ENCODE results near the gene CNTN5.
"Not testable (repeated sequence)": the region's sequence is repeated elsewhere in the genome, so short reads cannot be mapped to it uniquely, and the experiment has no call there.

CNTN5 gene

DNA sequence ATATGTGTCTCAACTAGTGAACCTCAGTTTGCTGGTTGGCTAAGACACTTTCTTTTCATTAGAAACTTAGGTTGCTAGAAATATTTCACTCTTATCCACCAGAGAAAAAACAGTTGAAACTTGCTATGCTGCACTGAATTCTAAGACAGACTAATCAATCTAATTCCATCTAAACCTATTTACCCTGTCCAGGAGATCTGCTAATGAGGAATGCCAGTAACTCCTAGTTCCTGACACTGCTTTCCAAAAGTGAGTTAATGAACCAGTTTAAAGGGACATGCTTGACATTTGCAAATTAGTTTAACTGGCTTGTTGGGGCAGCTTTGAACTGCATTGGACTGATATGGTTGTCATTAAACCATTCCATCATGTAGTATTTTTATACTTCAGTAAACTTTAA lies 258.5 kb downstream of the CNTN5 start:
- no peak for DNase-seq

DNA sequence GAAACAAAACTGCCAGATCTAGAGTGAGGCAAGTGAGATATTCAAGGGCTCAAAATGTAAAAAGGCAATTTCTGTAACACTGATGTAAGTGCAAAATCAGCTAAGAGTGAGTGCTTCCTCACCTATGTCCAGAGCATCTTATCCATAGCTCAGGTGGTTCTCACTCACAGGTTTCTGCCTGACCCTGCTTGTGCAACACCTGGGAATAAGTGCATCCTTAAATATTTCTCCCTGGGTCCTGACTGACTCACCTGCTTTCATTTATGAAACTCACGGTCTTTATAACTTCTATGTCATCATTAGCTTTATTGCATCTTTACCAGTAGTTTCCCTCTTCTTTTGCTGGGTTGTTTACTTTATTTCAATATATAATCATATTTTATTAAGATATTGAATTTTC lies 260.6 kb downstream of the CNTN5 start:
- DNase-seq: no peak

DNA sequence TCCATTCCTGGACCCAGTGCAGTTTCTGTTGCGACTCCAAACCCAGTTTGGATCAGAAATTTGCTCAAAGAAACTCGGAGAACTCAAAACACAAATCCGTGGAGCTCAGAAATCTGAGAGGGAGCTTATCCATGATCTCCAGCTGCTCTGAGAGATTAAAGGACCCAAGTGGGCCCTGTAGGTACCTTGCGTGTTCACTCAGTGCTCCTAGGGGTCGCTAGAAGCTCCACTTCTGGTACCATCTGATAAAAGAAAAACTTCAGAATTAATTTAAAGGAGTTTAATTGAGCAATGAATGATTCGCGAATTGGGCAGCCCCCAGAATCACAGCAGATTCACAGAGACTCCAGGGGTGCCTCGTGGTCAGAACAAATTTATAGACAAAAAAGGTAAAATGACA lies 277.2 kb downstream of the CNTN5 start:
- DNase-seq: not testable (repeated sequence)

DNA sequence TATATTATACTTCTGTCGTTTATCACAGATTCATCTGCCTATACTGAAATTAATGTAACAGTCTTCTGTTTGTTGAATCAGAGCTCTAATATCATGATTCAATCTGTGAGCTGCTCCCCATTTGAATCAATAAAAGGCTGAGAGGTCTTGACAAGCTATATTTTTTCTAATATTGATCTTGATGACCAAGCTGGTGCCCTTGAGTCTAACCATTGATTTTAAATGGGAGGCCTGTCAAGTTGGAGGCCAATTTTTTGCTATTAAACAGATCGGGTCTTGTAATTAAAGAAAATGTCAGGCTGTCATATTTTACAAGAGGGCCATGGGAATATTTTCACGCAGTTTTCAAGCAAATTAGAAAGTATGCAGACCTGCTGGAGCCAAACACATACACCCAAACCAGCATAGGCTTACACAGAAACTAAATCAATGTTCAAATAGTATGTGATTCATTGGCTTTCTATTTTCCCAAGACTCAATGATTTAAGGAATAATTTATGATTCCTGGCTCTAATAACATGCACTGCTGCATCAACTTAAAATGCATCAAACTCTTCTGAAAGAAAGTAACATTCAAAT lies 286.9 kb downstream of the CNTN5 start:
- DNase-seq: no peak

DNA sequence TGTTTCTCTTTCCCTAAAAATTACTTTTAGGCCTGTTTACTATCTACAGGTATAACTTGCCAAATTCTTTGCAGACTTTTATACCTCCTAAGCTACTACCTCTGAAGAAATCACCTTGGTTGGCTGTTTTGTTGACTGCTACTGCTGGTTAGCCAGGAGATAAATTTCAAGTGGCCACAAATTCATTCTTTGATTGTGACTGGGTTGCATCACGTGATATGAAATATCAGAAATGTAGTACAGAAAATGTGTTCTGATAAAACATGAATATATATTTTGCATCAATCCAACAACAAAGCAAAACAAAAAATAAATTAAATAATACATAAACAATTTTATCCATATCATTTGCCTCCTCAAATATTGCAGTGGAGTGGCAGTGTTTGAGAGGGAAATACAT lies 291.1 kb downstream of the CNTN5 start:
- DNase-seq: no peak

DNA sequence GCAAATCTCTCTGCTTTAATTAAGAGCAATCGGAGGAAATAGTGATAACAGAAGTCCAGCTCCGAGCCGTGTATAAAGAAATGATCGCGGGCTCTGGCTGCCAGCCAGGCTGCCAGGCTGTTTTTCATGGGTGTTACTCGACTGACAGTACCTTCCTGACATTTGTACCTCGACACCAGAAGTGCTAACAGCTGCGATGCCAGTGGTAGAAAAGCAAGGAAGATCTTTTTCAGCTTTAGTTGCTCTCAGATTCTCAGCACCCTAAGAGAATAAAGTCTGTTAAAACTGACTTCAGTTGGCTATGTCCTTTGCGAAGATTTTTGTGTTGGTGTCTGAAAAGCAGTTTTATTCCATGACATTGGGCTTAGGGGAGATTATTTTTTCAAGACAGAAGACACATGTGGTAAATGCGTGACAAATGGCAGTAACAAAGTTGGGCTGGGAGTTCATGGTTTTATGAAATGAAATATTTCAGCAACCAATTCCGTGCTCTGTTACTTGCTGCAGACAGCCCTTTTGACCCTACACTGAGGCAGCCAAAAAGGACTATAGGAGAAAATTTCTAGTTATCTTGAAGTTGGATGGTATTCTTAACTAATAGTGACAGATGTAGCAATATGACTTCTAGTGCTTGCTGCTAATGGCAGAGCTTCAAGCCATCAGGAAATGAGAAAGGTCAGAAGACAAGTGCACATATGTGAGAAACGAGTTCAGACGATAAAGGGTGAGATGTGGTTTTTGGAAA lies 296.2 kb downstream of the CNTN5 start:
- DNase-seq: no peak

DNA sequence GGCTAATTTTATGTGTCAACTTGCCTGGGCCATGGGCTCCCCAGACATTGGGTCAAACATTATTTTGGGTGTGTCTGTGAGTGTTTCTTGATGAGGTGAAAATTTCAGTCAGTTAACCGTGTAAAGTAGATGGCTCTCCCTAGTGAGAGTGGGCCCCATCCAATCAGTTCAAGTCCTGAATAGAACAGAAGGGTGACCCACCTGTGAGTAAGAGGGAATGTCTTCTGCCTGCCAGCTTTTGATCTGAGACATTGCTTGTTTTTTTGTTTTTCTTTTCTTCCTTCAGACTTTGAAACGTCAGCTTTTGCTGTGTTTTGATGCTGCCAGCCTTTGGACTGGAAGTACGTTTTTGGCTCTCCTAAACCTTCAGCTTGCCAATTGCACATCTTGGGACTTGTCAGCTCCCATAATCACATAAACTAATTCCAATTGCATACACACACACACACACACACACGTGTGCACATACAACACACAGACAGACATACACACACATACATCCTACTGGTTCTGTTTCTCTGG lies 300.1 kb downstream of the CNTN5 start:
- DNase-seq: no peak

DNA sequence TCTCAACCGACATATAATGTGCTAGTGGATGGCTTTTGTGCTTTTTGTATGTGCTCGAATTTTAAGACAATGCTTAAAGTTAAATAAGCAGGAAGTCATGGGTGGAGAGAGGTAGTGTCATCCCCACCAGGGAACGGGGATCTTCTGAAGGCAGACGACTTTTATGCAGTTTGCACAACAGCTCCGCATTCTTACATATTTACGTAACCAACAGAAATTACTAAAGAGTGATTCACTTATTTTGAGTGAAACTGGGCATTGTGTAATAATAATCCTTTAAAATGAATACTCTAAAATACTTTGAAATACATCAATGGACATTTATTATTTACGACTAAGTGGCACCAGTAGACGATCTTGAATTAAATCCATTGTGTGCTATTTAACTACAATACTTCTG lies 305.1 kb downstream of the CNTN5 start:
- DNase-seq: no peak

DNA sequence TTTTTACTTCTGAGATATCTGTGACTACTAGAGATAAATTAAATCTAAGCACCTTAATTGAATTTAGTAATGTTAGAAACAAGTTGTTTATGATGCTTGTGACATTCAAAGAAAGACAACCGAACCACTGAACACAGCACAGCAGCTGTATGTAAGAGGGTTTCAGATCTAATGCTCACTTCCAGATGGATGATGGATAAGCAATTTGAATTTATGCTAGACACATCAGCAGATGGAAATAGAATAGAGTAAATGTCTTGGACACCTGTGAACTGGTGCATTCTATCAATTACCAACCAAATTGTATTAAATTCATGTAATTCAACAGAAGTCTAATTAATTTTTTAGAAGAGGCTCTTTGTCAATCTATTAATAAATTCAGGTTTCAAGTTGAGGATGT lies 306.3 kb downstream of the CNTN5 start:
- DNase-seq: no peak

DNA sequence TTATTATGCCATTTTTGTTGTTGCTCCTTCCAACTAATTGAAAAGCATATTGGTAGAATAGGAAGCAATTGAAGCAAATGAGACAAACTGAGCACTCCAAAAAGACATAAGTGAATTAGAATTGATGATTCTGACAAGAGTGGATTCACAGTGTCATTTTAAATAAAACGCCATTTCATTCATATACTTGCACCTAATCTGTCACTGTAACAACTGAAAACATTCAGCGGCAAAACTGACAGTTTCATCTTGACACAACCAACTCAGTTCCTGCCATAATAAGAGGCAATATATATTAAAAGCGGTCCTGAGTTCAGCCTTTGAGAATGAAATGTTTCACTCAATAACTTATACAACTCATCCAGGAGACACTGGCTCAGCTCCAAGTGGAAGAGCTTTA lies 306.8 kb downstream of the CNTN5 start:
- no peak for DNase-seq

DNA sequence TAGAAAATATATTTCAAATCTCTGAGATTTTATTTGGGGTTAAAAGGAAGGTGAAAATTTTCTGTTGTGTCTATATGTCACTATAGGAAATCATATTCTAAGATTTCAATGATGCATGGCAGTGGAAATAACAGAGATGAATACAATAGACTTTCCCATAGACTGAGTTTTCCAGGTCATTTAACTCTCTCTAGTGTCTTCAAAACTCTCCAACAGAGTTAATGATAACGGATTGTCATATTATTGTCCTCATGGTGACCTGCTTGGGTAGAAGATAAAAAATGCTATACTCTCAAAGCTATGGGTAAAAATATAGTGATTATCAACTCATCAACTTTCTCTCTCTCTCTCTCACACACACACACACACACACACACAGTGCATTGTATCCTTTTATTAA lies 312.9 kb downstream of the CNTN5 start:
- no peak for DNase-seq

DNA sequence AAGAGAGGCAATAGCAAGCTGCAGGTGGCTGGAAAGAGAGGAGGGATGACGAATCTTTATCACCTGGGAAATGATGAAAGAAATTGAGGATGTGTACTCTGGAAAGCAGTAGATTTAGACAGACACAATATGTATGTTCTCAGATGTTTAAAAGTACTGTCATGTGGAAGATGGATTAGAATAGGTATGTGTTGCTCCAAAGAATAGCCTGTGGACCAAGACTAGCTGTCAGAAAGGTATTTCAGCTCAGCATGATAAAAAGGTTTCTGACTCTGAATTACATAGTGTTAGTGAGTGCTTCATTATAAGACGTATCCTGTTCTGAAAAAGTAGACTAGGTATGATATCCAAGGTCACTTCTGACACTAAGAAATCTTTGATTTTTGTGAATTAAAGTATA lies 322.4 kb downstream of the CNTN5 start:
- DNase-seq: no peak

DNA sequence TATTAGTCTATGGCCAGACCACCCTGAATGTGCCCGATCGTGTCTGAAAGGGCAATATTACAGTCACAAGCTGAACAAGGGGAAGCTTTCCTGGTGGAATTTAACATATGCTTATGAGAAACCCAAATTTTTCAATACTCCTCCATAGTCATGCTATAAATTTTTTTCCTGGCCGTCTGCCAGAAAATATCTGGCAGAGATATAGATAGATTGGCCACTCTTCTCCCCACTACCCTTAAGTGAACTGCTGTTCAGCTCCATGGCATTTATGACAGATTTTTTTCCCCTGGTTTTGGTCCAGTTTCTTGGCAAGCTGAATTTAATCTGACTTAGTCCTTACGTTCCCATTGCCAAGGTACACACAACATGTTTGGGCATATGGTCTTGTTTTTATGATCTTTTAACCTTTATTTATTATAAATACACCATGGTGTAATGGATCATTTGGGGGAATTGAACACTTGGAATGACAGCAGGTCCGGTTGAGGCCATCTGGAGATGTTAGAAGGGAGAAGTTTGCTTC lies 328.5 kb downstream of the CNTN5 start:
- no peak for DNase-seq

DNA sequence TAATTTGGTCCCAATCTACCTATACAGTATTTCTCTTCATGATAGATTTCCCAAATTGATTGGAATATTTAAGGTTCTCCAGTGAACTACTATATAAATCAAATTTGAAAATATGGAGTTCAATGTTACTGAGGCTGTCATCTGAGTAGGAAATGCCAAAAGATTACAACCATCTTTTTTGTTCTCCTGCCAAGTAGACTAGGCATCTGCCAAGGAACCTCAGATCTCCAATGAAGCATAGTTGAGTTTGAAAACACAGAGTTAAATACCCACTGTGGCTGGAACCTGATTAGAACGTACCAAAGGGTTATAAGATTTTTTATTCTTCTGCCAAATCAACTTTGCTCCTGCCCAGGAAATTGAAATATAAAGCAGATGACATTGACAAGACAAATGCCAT lies 330.9 kb downstream of the CNTN5 start:
- no peak for DNase-seq

DNA sequence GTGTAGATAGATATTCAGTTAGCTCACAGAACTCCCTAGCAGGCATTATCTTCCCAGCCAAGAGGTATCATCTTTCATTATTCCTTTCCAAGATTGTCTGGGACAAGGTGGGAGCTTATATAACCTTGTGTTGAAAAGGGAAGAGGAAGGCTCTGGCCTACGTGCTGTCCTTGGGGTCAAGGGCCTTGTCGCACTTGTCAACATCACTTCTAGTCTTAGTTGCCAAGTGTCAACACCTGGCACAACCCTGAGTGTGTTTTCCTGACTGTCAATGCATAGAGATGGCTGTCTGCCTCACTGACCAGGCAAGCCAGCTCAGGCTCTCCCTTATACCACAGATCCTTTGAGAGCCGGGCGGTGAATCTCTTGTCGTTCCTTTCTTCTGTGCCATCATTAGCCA lies 331.9 kb downstream of the CNTN5 start:
- no peak for DNase-seq

DNA sequence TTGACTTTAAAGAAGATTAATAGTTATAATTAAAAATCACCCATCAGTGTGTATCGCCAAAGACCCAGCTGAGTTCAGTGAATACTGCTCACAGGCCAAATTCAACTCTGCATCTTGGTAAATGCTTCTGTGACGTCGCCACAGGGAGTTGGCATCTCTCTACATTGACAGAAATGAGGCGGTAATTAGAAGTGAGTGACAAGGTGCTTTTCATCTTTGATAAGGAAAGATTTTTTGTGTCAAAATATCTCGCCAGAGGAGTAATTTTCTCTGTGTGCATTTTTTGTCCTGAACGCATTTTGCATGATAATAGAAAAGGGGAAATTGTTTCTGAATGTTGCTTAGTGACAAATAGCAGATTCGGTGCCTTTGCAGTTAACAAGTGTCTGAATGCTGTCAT lies 345.8 kb downstream of the CNTN5 start:
- DNase-seq: no peak

DNA sequence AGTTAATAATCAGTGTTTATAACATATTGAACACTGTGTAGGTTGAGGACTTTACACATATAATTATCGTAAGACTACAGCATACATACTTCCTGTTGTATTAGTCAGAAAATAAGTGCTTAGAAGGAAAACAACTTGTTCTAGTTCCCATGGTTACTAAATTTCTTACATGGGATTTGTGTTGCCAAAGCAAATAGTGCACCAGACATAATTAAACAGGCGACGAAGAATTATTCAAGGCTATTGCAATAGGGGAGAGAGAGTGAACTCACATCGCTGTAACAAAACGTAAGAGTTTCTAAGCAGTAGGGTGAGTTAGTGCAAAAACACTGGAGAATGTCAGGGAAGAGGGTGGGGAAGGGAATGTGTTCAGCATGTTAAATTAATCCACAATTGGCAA lies 347.8 kb downstream of the CNTN5 start:
- DNase-seq: no peak

DNA sequence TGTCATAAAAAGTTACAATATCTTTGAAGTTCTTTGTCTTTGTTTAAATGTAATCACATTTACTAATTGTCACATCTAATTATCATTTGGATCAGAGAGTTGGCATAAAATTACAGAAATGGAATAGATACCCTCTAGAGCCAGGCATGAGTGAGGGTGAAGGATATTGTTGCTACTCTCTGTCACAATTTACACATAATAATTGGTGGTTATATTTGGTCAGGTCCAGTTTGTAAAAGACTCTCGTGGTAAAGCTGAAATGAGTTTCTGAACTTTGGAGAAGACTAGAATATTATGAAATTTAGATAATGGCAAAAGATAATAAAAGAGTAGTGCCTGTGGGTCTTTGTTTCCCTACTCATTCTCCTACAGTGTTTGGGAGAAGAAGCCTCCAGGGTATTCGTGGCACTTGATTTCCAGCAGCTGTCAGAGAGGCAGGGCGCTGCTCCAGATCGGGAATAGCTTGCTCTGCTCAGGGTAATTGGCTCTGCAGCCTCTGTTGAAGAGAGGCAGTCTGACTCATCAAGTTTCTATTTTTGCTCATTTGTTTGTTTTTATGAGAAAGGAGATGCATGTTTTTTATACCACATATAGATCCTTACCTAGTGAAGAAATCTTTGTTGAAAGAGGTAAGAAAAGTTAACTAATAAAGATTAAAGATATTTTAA lies 349.9 kb downstream of the CNTN5 start:
- no peak for DNase-seq

DNA sequence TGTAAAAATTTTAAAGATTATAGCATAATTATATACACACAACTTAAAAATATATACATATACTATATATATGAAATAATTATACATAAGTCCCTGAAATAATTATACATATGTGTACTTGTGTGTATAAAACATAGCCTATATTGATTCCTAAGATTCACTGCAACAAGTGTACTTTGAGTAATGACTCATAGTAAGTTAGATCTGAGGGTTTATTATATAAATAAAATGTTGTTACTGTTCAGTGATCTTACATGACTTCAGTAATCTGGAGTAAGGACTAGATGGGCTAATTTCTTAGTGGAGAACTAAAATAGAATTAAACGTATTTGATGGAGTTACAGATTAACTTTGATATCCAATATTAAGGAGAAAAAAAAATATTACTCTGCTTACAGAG lies 350.5 kb downstream of the CNTN5 start:
- DNase-seq: no peak

DNA sequence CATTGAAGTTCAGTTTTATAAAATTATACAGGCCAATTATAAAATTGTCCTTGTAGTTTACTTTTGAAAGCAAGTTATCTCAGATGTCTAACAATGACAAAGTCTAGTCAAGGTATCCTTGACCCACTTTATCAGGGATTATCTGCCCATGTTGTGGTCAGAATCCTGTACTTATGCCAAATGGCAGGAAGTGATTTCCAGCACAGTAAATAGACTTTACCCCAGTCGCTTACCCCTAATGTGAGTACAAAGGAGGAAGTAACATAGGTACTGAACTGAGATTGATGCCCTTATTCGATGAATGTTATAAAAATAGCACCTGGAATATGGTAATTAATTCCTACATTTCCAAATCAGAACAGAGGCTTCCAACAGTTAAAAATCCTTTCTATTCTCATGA lies 355.7 kb downstream of the CNTN5 start:
- no peak for DNase-seq

DNA sequence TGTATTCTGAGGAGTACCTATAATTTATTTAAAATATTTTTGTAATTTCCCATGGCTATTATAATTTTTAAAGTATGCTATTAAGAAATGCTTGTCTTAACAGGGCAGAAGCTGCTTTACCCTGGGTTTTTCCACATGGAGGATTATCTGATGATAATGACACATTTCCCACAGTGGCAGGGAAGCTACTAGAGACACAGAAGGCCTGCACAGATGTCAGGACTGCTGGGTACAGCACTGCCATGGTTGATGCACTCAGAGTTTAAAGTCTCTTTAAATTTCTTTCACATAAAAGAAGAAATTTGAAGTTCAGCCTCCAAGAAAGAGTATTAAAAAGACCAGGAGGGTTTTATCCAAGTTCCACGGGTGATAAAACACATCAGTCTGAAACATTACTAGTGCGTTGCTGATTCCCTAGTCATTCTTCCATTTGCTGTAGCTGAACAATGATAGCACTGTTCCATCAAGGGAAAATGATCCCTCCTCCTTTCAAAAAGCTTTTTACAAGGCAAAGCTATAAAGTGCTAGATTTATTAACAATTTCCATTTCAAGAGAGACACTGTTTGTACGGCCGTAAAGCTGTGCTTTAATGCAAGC lies 363.0 kb downstream of the CNTN5 start:
- no peak for DNase-seq

DNA sequence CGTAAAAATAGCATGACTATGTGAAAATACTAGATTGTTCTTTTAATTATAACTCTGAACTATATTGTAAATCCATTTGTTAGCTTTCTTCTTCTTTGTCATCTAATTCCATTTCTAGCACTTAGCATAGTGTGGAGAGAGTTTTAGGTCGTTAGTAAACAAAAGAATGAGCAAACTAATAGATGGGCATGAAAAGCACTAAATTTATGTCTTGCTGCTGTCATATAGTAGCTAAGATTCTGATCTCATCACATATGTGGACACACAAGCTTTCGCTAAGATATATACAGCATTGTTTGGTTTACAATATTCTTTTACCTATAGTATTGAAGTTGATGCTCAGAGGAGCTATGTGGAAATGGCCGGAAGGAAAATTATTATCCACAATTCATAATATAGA lies 370.5 kb downstream of the CNTN5 start:
- DNase-seq: no peak

DNA sequence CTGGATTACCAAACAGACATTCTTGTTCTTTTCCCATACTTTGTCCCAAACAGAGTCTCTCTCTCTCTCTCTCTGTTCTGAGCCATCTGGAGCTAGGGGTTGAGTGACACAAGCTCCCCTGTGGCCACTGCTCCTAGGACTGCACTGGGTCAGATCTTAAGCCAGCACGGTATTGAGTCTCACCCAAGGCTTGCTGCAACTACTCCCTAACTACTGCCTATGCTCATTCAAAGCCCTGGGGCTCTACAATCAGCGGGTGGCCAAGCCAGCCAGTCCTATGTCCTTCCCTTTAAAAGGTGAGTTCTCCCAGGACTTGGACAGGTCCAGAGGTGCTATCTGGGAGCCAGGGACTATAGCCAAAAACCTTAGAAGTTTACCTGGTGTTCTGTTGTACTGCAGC lies 385.6 kb downstream of the CNTN5 start:
- DNase-seq: no peak

DNA sequence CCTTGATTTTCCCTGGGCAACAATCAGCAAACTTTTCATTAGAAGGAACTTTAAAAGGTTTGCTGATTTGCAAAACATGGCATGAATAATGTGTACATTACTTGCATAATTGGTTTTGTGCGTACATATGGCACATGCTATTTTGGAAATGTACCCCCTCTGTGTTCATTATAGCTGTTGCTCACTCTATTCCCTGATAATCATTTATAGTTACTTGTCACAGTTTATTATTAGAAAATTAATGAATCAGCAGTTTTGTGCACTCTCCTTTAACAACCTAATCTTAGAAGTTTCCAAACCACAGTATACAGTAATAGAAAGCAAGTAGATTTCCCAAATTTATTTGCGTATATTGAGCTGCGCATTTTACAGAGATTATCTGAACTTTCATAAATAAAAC lies 389.9 kb downstream of the CNTN5 start:
- no peak for DNase-seq
